Ishikawa (cell line): ENCODE data around the gene RNF157.

Experiments
- FOXM1 ChIP-seq: IDR thresholded peaks from 2 replicates; pipeline ENCODE4 v1.6.1; 2012; ENCODE audit warnings: low read depth, borderline replicate concordance
- MAX ChIP-seq: IDR thresholded peaks from 2 replicates; pipeline ENCODE4 v1.6.1; 2012
- RAD21 ChIP-seq: IDR thresholded peaks from 2 replicates; pipeline ENCODE4 v1.6.1; 2012; ENCODE audit warnings: low read depth
- REST ChIP-seq: IDR thresholded peaks from 2 replicates; pipeline ENCODE4 v1.6.1; 2012; ENCODE audit warnings: low read depth, mild to moderate bottlenecking
- TAF1 ChIP-seq: IDR thresholded peaks from 2 replicates; pipeline ENCODE4 v1.6.1; 2012; ENCODE audit warnings: low read depth, mild to moderate bottlenecking

- TF ChIP-seq FOXM1, result no peak
- TF ChIP-seq MAX, result no peak
- no peak for TF ChIP-seq RAD21
- TF ChIP-seq REST, result no peak
- TF ChIP-seq TAF1, result no peak
Measured at GRCh38 chr17:76151896-76152454, 88.3 kb downstream of the RNF157 start.
